ENCODE results near the gene SH3RF1.

SH3RF1 gene

DNA sequence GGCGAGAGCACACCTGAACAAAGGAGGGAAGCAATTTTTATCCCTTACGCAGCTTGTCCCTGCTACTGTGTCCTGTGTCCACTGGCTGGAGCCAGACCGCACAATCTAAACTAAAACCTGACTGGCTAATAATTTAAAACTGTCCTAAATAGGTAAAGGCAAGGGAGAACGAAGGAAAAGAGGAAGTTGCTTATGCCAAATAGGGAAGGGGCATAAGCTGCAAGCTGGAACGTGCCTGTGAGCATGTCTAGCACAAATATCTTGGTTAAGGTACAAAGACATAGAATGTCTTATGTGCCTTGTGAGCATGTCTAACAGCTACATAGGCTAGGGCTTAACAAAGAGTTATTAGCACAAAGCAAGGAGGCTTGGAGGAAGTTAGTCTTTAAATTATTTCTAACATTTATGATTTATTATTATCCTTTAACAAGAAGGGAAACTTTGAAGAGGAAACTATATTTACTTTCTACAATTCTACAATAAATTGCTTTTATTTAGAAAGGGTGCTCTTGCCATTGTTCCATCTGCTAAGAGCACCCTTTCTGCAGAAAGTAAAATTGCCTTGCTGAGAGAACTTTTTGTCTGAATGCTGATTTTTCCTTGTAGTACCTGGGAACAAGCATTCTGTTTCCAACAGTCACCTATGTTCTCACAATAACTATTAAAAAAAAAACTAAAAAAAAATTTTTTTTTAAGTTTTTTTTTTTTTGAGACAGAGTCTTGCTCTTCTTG lies 180.1 kb downstream of the SH3RF1 start:
- H3K9me3 ChIP-seq (ENCODE audit: control insufficient read depth, low read length): peaks cover 18% of the 10 kb centered on the region
- H3K36me3 ChIP-seq (ENCODE audit: control insufficient read depth, insufficient read depth, low read length): peaks cover 45% of the 10 kb centered on the region
- WGBS, 2 experiments (ENCODE audit: insufficient coverage in 2 of 2): 91 to 100% methylated on average over 4 to 5 of the region's 5 CpGs
- H3K4me3 ChIP-seq (ENCODE audit: extremely low read depth, insufficient read depth, low read length, poor library complexity, severe bottlenecking): no peak overlapping the region
- no peak overlapping the region for H3K27ac ChIP-seq (ENCODE audit: low read depth, low read length, severe bottlenecking)
- no peaks in the 10 kb centered on the region for H3K4me1 ChIP-seq (ENCODE audit: control insufficient read depth, insufficient read depth, low read length, poor library complexity, severe bottlenecking)

DNA sequence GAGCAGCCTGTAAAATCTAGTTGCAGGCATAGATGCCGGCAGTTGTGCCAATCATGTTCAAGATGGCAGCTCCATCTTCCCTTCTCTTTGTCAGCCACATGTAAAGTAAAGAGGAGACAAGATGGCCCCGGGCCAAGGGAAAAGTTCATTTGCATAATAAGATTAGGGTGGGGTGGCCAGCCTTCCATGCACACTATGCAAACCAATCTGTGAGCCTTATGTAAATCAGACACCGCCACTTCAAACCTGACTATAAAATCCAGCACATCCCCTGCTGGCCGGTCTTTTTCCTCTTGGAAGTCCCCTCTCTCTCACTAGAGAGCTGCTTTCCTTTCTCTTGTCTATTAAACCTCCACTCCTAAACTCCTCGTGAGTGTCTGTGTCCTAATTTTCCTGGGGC lies 181.8 kb downstream of the SH3RF1 start:
- 95 to 97% methylated on average over 3 of the region's 5 CpGs for WGBS, 2 experiments (ENCODE audit: insufficient coverage in 2 of 2)
- Histone ChIP-seq H3K4me3 (ENCODE audit: extremely low read depth, insufficient read depth, low read length, poor library complexity, severe bottlenecking) (no peak overlapping the region), H3K4me1 (ENCODE audit: control insufficient read depth, insufficient read depth, low read length, poor library complexity, severe bottlenecking) (no peaks in the 10 kb centered on the region), H3K36me3 (ENCODE audit: control insufficient read depth, insufficient read depth, low read length) (peaks cover 35% of the 10 kb centered on the region), H3K27ac (ENCODE audit: low read depth, low read length, severe bottlenecking) (no peak overlapping the region), H3K9me3 (ENCODE audit: control insufficient read depth, low read length) (peaks cover 18% of the 10 kb centered on the region)

DNA sequence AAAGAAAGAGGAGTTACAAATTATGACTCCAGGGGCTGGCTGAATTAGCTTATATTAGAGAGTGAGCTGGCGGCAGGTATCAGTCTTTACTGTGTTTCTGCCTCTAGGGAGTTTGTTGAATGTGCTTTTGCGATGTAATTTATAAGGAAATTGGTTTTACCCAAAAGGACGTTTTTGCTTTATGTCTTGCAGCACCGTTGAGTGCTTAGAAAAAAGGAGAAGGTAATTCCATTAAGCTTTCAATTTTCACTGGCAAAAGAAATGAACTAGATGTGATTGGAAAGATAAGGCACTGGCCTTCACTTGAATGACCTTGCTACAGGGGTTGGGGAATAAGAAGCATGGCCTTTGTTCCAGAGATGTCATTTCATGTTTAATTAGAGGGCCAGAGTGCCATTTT lies 185.8 kb downstream of the SH3RF1 start:
- WGBS, 2 experiments (ENCODE audit: insufficient coverage in 2 of 2): 90 to 94% methylated on average over 4 of the region's 4 CpGs
- Histone ChIP-seq H3K9me3 (ENCODE audit: control insufficient read depth, low read length) (no peaks in the 10 kb centered on the region), H3K27ac (ENCODE audit: low read depth, low read length, severe bottlenecking) (no peak overlapping the region), H3K4me3 (ENCODE audit: extremely low read depth, insufficient read depth, low read length, poor library complexity, severe bottlenecking) (no peak overlapping the region), H3K36me3 (ENCODE audit: control insufficient read depth, insufficient read depth, low read length) (peaks cover 10% of the 10 kb centered on the region), H3K4me1 (ENCODE audit: control insufficient read depth, insufficient read depth, low read length, poor library complexity, severe bottlenecking) (peaks cover 5% of the 10 kb centered on the region)

DNA sequence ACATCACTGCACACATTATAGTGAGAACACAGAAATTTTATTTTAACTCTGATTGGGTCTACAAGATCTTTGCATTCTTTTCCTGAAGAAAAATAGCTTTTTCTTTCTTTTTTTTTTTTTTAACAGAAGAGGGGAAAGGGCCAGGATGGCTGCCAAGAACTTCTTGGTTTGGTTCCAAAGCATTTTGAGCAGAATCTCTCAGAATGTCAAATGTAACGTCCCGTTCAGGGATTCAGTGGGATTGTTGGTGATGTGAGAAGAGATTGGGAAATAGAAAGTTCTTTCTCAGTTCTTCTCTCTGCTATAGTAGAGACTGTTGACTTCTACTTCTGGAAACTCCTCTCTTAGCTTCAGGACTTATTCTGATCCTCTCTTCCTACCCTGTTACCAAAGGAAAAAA lies 189.8 kb downstream of the SH3RF1 start:
- H3K36me3 ChIP-seq (ENCODE audit: control insufficient read depth, insufficient read depth, low read length): no peaks in the 10 kb centered on the region
- H3K9me3 ChIP-seq (ENCODE audit: control insufficient read depth, low read length): no peaks in the 10 kb centered on the region
- no peak overlapping the region for H3K4me3 ChIP-seq (ENCODE audit: extremely low read depth, insufficient read depth, low read length, poor library complexity, severe bottlenecking)
- 100% methylated on average over 2 of the region's 2 CpGs; no CpG with 5 or more reads in 1 of the 2 experiments for WGBS, 2 experiments (ENCODE audit: insufficient coverage in 2 of 2)
- peaks cover 9% of the 10 kb centered on the region for H3K4me1 ChIP-seq (ENCODE audit: control insufficient read depth, insufficient read depth, low read length, poor library complexity, severe bottlenecking)
- no peak overlapping the region for H3K27ac ChIP-seq (ENCODE audit: low read depth, low read length, severe bottlenecking)

DNA sequence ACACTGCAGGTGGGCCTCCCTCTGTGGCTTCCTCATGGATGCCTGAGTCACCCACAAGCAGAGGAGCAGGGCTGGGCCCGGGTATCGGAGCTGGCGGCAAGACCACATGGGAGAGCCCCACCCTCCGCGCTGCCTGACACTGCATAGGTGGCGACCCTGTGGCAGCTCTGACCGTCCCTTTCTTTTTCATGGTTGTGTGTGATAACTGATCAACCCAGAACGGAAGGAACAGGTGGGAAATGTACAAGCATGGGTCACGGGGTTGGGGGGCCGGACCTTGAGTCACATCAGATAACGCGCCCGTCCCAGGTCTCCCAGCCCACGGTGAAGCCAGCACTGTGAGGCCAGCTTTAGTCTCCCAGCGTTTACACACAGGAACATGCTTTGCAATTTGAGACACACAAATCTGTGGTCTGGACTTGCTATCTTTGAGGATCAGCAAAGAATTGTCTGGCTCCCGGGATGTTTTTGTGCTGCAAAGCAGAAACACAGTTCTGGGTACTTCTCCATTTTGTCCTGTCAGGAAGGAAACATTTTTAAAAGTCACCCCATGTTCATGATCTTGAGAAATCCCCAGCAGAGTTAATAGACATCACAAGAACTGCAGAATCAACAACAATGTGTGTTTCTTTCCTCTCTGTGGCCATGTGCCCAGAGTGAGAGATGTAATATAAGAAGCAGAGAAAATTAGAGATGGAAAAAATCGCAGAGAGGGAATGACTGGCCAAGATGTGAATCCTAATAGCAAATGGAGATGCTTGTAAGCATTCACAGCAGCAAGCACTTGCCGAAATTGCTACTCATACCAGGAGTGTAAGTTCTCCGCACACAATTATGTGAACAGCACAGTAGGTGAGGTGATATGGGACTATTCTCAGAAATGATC lies 190.6 kb downstream of the SH3RF1 start:
- H3K9me3 ChIP-seq (ENCODE audit: control insufficient read depth, low read length): no peaks in the 10 kb centered on the region
- WGBS, 2 experiments (ENCODE audit: insufficient coverage in 2 of 2): 89 to 91% methylated on average over 16 to 18 of the region's 19 CpGs
- no peaks in the 10 kb centered on the region for H3K36me3 ChIP-seq (ENCODE audit: control insufficient read depth, insufficient read depth, low read length)
- peaks cover 9% of the 10 kb centered on the region for H3K4me1 ChIP-seq (ENCODE audit: control insufficient read depth, insufficient read depth, low read length, poor library complexity, severe bottlenecking)
- H3K27ac ChIP-seq (ENCODE audit: low read depth, low read length, severe bottlenecking): peak overlapping the region; percentile 87
- no peak overlapping the region for H3K4me3 ChIP-seq (ENCODE audit: extremely low read depth, insufficient read depth, low read length, poor library complexity, severe bottlenecking)

DNA sequence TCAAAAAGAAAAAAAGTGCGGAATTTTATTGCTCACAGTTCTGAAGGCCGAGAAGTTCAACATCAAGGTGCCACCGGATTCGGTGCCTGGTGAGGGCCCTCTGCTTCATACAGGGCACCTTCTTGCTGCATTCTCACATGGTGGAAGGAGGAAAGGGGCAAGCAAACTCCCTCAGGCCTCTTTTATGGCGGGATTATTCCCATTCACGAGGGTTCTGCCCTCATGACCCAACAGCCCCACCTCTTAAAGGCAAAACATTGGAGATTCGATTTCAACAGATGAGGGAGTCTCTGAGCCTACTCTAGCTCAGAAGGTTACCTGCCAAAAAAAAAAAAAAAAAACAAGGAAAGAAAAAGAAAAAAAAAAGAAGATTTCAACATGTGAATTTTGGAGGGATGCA lies 196.6 kb downstream of the SH3RF1 start:
- WGBS, 2 experiments (ENCODE audit: insufficient coverage in 2 of 2): 86 to 100% methylated on average over 4 to 5 of the region's 7 CpGs
- H3K27ac ChIP-seq (ENCODE audit: low read depth, low read length, severe bottlenecking): no peak overlapping the region
- H3K4me1 ChIP-seq (ENCODE audit: control insufficient read depth, insufficient read depth, low read length, poor library complexity, severe bottlenecking): peaks cover 3% of the 10 kb centered on the region
- H3K36me3 ChIP-seq (ENCODE audit: control insufficient read depth, insufficient read depth, low read length): no peaks in the 10 kb centered on the region
- no peaks in the 10 kb centered on the region for H3K9me3 ChIP-seq (ENCODE audit: control insufficient read depth, low read length)
- H3K4me3 ChIP-seq (ENCODE audit: extremely low read depth, insufficient read depth, low read length, poor library complexity, severe bottlenecking): no peak overlapping the region

GRCh38 chr4:169071747-169072146 lies 199.0 kb downstream of the SH3RF1 start:
- WGBS, 2 experiments (ENCODE audit: insufficient coverage in 2 of 2): 90 to 93% methylated on average over 3 to 5 of the region's 7 CpGs
- no peak overlapping the region for H3K27ac ChIP-seq (ENCODE audit: low read depth, low read length, severe bottlenecking)
- peaks cover 3% of the 10 kb centered on the region for H3K4me1 ChIP-seq (ENCODE audit: control insufficient read depth, insufficient read depth, low read length, poor library complexity, severe bottlenecking)
- no peaks in the 10 kb centered on the region for H3K9me3 ChIP-seq (ENCODE audit: control insufficient read depth, low read length)
- no peaks in the 10 kb centered on the region for H3K36me3 ChIP-seq (ENCODE audit: control insufficient read depth, insufficient read depth, low read length)
- H3K4me3 ChIP-seq (ENCODE audit: extremely low read depth, insufficient read depth, low read length, poor library complexity, severe bottlenecking): no peak overlapping the region

GRCh38 chr4:169070895-169071218 lies 199.9 kb downstream of the SH3RF1 start:
- WGBS, 2 experiments (ENCODE audit: insufficient coverage in 2 of 2): 81 to 85% methylated on average over 5 of the region's 5 CpGs
- Histone ChIP-seq H3K4me3 (ENCODE audit: extremely low read depth, insufficient read depth, low read length, poor library complexity, severe bottlenecking) (no peak overlapping the region), H3K9me3 (ENCODE audit: control insufficient read depth, low read length) (no peaks in the 10 kb centered on the region), H3K4me1 (ENCODE audit: control insufficient read depth, insufficient read depth, low read length, poor library complexity, severe bottlenecking) (peaks cover 3% of the 10 kb centered on the region), H3K36me3 (ENCODE audit: control insufficient read depth, insufficient read depth, low read length) (no peaks in the 10 kb centered on the region), H3K27ac (ENCODE audit: low read depth, low read length, severe bottlenecking) (no peak overlapping the region)

- Histone ChIP-seq H3K4me1 (ENCODE audit: control insufficient read depth, insufficient read depth, low read length, poor library complexity, severe bottlenecking) (peaks cover 3% of the 10 kb centered on the region), H3K36me3 (ENCODE audit: control insufficient read depth, insufficient read depth, low read length) (no peaks in the 10 kb centered on the region), H3K9me3 (ENCODE audit: control insufficient read depth, low read length) (no peaks in the 10 kb centered on the region), H3K27ac (ENCODE audit: low read depth, low read length, severe bottlenecking) (peak overlapping the region; percentile 64), H3K4me3 (ENCODE audit: extremely low read depth, insufficient read depth, low read length, poor library complexity, severe bottlenecking) (no peak overlapping the region)
- WGBS, 2 experiments (ENCODE audit: insufficient coverage in 2 of 2): 40 to 46% methylated on average over 9 to 13 of the region's 16 CpGs
Observed at GRCh38 chr4:169070071-169070894, 200.5 kb downstream of the SH3RF1 start.

DNA sequence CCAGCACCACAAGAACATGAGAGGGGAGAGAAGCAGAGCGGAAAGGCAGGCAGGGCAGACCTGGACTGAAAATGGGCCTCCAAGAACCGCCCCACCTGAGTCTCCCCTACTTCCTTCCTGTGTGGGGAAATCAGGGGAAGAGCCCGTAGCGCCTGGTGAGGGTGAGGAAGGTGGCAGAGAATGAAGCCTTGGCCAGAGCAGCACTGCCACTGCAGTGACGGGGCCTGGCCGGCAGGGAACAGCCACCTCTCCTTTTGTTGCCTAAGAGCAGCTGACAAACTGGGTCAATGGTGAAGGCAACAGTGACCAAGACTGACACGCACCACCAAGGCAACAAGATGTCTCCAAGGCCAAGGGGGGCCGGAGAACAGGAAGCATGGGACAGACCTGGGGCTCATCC lies 202.3 kb downstream of the SH3RF1 start:
- Histone ChIP-seq H3K36me3 (ENCODE audit: control insufficient read depth, insufficient read depth, low read length) (no peaks in the 10 kb centered on the region), H3K4me3 (ENCODE audit: extremely low read depth, insufficient read depth, low read length, poor library complexity, severe bottlenecking) (no peak overlapping the region), H3K27ac (ENCODE audit: low read depth, low read length, severe bottlenecking) (no peak overlapping the region), H3K9me3 (ENCODE audit: control insufficient read depth, low read length) (no peaks in the 10 kb centered on the region), H3K4me1 (ENCODE audit: control insufficient read depth, insufficient read depth, low read length, poor library complexity, severe bottlenecking) (peaks cover 3% of the 10 kb centered on the region)
- 96 to 100% methylated on average over 4 of the region's 8 CpGs for WGBS, 2 experiments (ENCODE audit: insufficient coverage in 2 of 2)

All from mesodermal cell (in vitro differentiated cells).